ENCODE measurements around the gene DNAJA4.

The DNAJA4 gene

GRCh38 chr15:78274994-78275393 lies 10.6 kb downstream of the DNAJA4 start:
- FAIRE-seq (no peak), DNase-seq (ENCODE audit: insufficient read length, low spot score) (no peak)

- no peak for FAIRE-seq
- DNase-seq (ENCODE audit: insufficient read length, low spot score) = no peak
Observed at GRCh38 chr15:78276064-78276943, 11.9 kb downstream of the DNAJA4 start.

- DNase-seq (ENCODE audit: insufficient read length, low spot score) = no peak
- FAIRE-seq = no peak
Observed at GRCh38 chr15:78280319-78281072, 16.1 kb downstream of the DNAJA4 start.

GRCh38 chr15:78282324-78282723 lies 18.0 kb downstream of the DNAJA4 start:
- no peak for FAIRE-seq

GRCh38 chr15:78284758-78285157 lies 20.4 kb downstream of the DNAJA4 start:
- FAIRE-seq = no peak
- DNase-seq (ENCODE audit: insufficient read length, low spot score) = no peak

More at GRCh38 chr15:78282324-78282723, 18.0 kb downstream of the DNAJA4 start:
- DNase-seq (ENCODE audit: insufficient read length, low spot score) = no peak

- FAIRE-seq (no peak), DNase-seq (ENCODE audit: insufficient read length, low spot score) (no peak)
Observed at GRCh38 chr15:78290222-78290621, 25.9 kb downstream of the DNAJA4 start.

GRCh38 chr15:78291052-78291451 lies 26.7 kb downstream of the DNAJA4 start:
- no peak for DNase-seq (ENCODE audit: insufficient read length, low spot score)
- no peak for FAIRE-seq

- no peak for DNase-seq (ENCODE audit: insufficient read length, low spot score)
- FAIRE-seq = no peak
Observed at GRCh38 chr15:78291698-78292097, 27.3 kb downstream of the DNAJA4 start.

GRCh38 chr15:78292219-78292618 lies 27.9 kb downstream of the DNAJA4 start:
- DNase-seq (ENCODE audit: insufficient read length, low spot score) (no peak), FAIRE-seq (no peak)

GRCh38 chr15:78299101-78299930 lies 35.0 kb downstream of the DNAJA4 start, which contains the start of gene SKIC8:
SKIC8 (minus strand) TSS chr15:78299609; CDS start chr15:78295686, 3,923 bp downstream.
- FAIRE-seq (peak; percentile 57), DNase-seq (ENCODE audit: insufficient read length, low spot score) (peak; percentile 89)

GRCh38 chr15:78301326-78301725 lies 37.0 kb downstream of the DNAJA4 start:
- DNase-seq (ENCODE audit: insufficient read length, low spot score) (no peak), FAIRE-seq (no peak)

GRCh38 chr15:78301828-78302227 lies 37.5 kb downstream of the DNAJA4 start:
- DNase-seq (ENCODE audit: insufficient read length, low spot score) (no peak), FAIRE-seq (no peak)

- FAIRE-seq (no peak), DNase-seq (ENCODE audit: insufficient read length, low spot score) (no peak)
Observed at GRCh38 chr15:78302579-78303312, 38.4 kb downstream of the DNAJA4 start.

GRCh38 chr15:78304216-78305066 lies 40.1 kb downstream of the DNAJA4 start:
- FAIRE-seq (no peak), DNase-seq (ENCODE audit: insufficient read length, low spot score) (no peak)

- DNase-seq (ENCODE audit: insufficient read length, low spot score) (no peak), FAIRE-seq (no peak)
Observed at GRCh38 chr15:78306176-78306774, 41.9 kb downstream of the DNAJA4 start.

- no peak for DNase-seq (ENCODE audit: insufficient read length, low spot score)
- no peak for FAIRE-seq
Observed at GRCh38 chr15:78307976-78308375, 43.6 kb downstream of the DNAJA4 start.

- FAIRE-seq (no peak), DNase-seq (ENCODE audit: insufficient read length, low spot score) (peak; percentile 48)
Observed at GRCh38 chr15:78308422-78309032, 44.2 kb downstream of the DNAJA4 start.

- FAIRE-seq (no peak), DNase-seq (ENCODE audit: insufficient read length, low spot score) (no peak)
Observed at GRCh38 chr15:78311292-78311691, 46.9 kb downstream of the DNAJA4 start.
